Activated naive CD8-positive, alpha-beta T cell treated with anti-CD3 and anti-CD28 coated beads for 36 hours (primary cell): ENCODE data around the gene TNFAIP8. TPM values are rescaled to one million over a fixed set of nuclear protein-coding genes. Genes with fewer than 3 reads are reported as not detected.

Source experiments
- DNase-seq: peaks from one replicate; pipeline ENCODE4 v3.0.0; 2021
- H3K27ac Mint-ChIP-seq: one replicate; pipeline ENCODE4 v1.8.0; 2022; ENCODE audit warnings: mild to moderate bottlenecking, moderate library complexity, mixed read lengths
- H3K27me3 Mint-ChIP-seq: one replicate; pipeline ENCODE4 v1.8.0; 2022; ENCODE audit warnings: mild to moderate bottlenecking, mixed read lengths
- H3K36me3 Mint-ChIP-seq: one replicate; pipeline ENCODE4 v1.8.0; 2021; ENCODE audit warnings: mild to moderate bottlenecking, mixed read lengths
- H3K4me1 Mint-ChIP-seq: one replicate; pipeline ENCODE4 v1.8.0; 2021; ENCODE audit warnings: mixed read lengths
- H3K4me3 Mint-ChIP-seq: one replicate; pipeline ENCODE4 v1.8.0; 2022; ENCODE audit warnings: mild to moderate bottlenecking, moderate library complexity, mixed read lengths
- H3K9me3 Mint-ChIP-seq: one replicate; pipeline ENCODE4 v1.8.0; 2022; ENCODE audit warnings: mixed read lengths
- total RNA-seq, 2 experiments: library from RNA; stranded (reverse); gene quantifications; one replicate each; pipeline ENCODE4 v1.2.3, GENCODE V29; 2021

The TNFAIP8 gene
- total RNA-seq, 2 experiments from 2014 or later, result 176 to 178 TPM

GRCh38 chr5:119383008-119383407, 27.2 kb downstream of the TNFAIP8 start:
- H3K36me3 Mint-ChIP-seq, result peaks cover 65% of the 10 kb centered on the region

GRCh38 chr5:119385136-119385535, 29.3 kb downstream of the TNFAIP8 start:
- peaks cover 78% of the 10 kb centered on the region for H3K4me1 Mint-ChIP-seq
- H3K9me3 Mint-ChIP-seq, result no peaks in the 10 kb centered on the region
- H3K4me3 Mint-ChIP-seq, result no peak overlapping the region
- H3K36me3 Mint-ChIP-seq, result peaks cover 67% of the 10 kb centered on the region
- H3K27me3 Mint-ChIP-seq, result no peaks in the 10 kb centered on the region
- peak overlapping the region; percentile 87 for H3K27ac Mint-ChIP-seq
- DNase-seq, result no peak

More at GRCh38 chr5:119383008-119383407, 27.2 kb downstream of the TNFAIP8 start:
- H3K9me3 Mint-ChIP-seq, result peaks cover 1% of the 10 kb centered on the region
- H3K4me3 Mint-ChIP-seq, result no peak overlapping the region
- H3K4me1 Mint-ChIP-seq, result peaks cover 74% of the 10 kb centered on the region
- peak overlapping the region; percentile 69 for H3K27ac Mint-ChIP-seq
- no peaks in the 10 kb centered on the region for H3K27me3 Mint-ChIP-seq
- no peak for DNase-seq

GRCh38 chr5:119385536-119386128, 29.8 kb downstream of the TNFAIP8 start:
- peaks cover 67% of the 10 kb centered on the region for H3K36me3 Mint-ChIP-seq

GRCh38 chr5:119386596-119387344, 31.0 kb downstream of the TNFAIP8 start:
- peak overlapping the region; percentile 66 for H3K27ac Mint-ChIP-seq
- H3K4me1 Mint-ChIP-seq, result peaks cover 78% of the 10 kb centered on the region
- DNase-seq, result no peak
- no peak overlapping the region for H3K4me3 Mint-ChIP-seq
- H3K9me3 Mint-ChIP-seq, result no peaks in the 10 kb centered on the region
- H3K36me3 Mint-ChIP-seq, result peaks cover 71% of the 10 kb centered on the region
- no peaks in the 10 kb centered on the region for H3K27me3 Mint-ChIP-seq

More at GRCh38 chr5:119385536-119386128, 29.8 kb downstream of the TNFAIP8 start:
- Mint-ChIP-seq H3K9me3 (no peaks in the 10 kb centered on the region), H3K27ac (peak overlapping the region; percentile 87), H3K4me3 (no peak overlapping the region), H3K4me1 (peaks cover 80% of the 10 kb centered on the region), H3K27me3 (no peaks in the 10 kb centered on the region)
- DNase-seq, result no peak

GRCh38 chr5:119387945-119388618, 32.3 kb downstream of the TNFAIP8 start:
- Mint-ChIP-seq H3K36me3 (peaks cover 75% of the 10 kb centered on the region), H3K4me1 (peaks cover 81% of the 10 kb centered on the region), H3K9me3 (no peaks in the 10 kb centered on the region), H3K27me3 (no peaks in the 10 kb centered on the region), H3K4me3 (peak overlapping the region; percentile 35), H3K27ac (peak overlapping the region; percentile 90)
- DNase-seq, result no peak

- H3K27ac Mint-ChIP-seq, result peak overlapping the region; percentile 90
- peaks cover 81% of the 10 kb centered on the region for H3K4me1 Mint-ChIP-seq
- H3K36me3 Mint-ChIP-seq, result peaks cover 76% of the 10 kb centered on the region
- no peak for DNase-seq
- no peaks in the 10 kb centered on the region for H3K27me3 Mint-ChIP-seq
- no peaks in the 10 kb centered on the region for H3K9me3 Mint-ChIP-seq
- peak overlapping the region; percentile 26 for H3K4me3 Mint-ChIP-seq
Observed at GRCh38 chr5:119388619-119389190, 32.9 kb downstream of the TNFAIP8 start.

GRCh38 chr5:119389288-119390030, 33.6 kb downstream of the TNFAIP8 start:
- Mint-ChIP-seq H3K27me3 (no peaks in the 10 kb centered on the region), H3K4me1 (peaks cover 78% of the 10 kb centered on the region), H3K36me3 (peaks cover 75% of the 10 kb centered on the region), H3K27ac (peak overlapping the region; percentile 90), H3K9me3 (no peaks in the 10 kb centered on the region), H3K4me3 (peak overlapping the region; percentile 26)
- no peak for DNase-seq

GRCh38 chr5:119390404-119390803, 34.6 kb downstream of the TNFAIP8 start:
- Mint-ChIP-seq H3K4me1 (peaks cover 78% of the 10 kb centered on the region), H3K36me3 (peaks cover 81% of the 10 kb centered on the region), H3K27ac (peak overlapping the region; percentile 90), H3K4me3 (no peak overlapping the region), H3K27me3 (no peaks in the 10 kb centered on the region), H3K9me3 (peaks cover 3% of the 10 kb centered on the region)
- DNase-seq, result no peak

GRCh38 chr5:119393201-119393691, 37.4 kb downstream of the TNFAIP8 start:
- H3K4me1 Mint-ChIP-seq, result peaks cover 82% of the 10 kb centered on the region
- H3K27me3 Mint-ChIP-seq, result no peaks in the 10 kb centered on the region
- peak overlapping the region; percentile 95 for H3K27ac Mint-ChIP-seq
- peaks cover 84% of the 10 kb centered on the region for H3K36me3 Mint-ChIP-seq
- H3K4me3 Mint-ChIP-seq, result peak overlapping the region; percentile 32
- peaks cover 3% of the 10 kb centered on the region for H3K9me3 Mint-ChIP-seq
- no peak for DNase-seq

GRCh38 chr5:119393746-119394145, 37.9 kb downstream of the TNFAIP8 start:
- peaks cover 84% of the 10 kb centered on the region for H3K36me3 Mint-ChIP-seq
- H3K9me3 Mint-ChIP-seq, result peaks cover 3% of the 10 kb centered on the region
- H3K4me1 Mint-ChIP-seq, result peaks cover 82% of the 10 kb centered on the region
- DNase-seq, result no peak
- peak overlapping the region; percentile 95 for H3K27ac Mint-ChIP-seq
- no peaks in the 10 kb centered on the region for H3K27me3 Mint-ChIP-seq
- peak overlapping the region; percentile 63 for H3K4me3 Mint-ChIP-seq

- peak overlapping the region; percentile 94 for H3K27ac Mint-ChIP-seq
- H3K9me3 Mint-ChIP-seq, result peaks cover 4% of the 10 kb centered on the region
- no peaks in the 10 kb centered on the region for H3K27me3 Mint-ChIP-seq
- peak overlapping the region; percentile 11 for H3K4me3 Mint-ChIP-seq
- H3K4me1 Mint-ChIP-seq, result peaks cover 80% of the 10 kb centered on the region
- H3K36me3 Mint-ChIP-seq, result peaks cover 80% of the 10 kb centered on the region
- no peak for DNase-seq
Observed at GRCh38 chr5:119395080-119395836, 39.4 kb downstream of the TNFAIP8 start.

GRCh38 chr5:119396030-119396664, 40.3 kb downstream of the TNFAIP8 start:
- H3K27me3 Mint-ChIP-seq, result no peaks in the 10 kb centered on the region
- H3K27ac Mint-ChIP-seq, result peak overlapping the region; percentile 94
- H3K4me1 Mint-ChIP-seq, result peaks cover 75% of the 10 kb centered on the region
- no peak for DNase-seq
- peaks cover 4% of the 10 kb centered on the region for H3K9me3 Mint-ChIP-seq
- peak overlapping the region; percentile 35 for H3K4me3 Mint-ChIP-seq
- H3K36me3 Mint-ChIP-seq, result peaks cover 74% of the 10 kb centered on the region
